ENCODE data around the gene RNASEH2B.

The RNASEH2B gene, protein sequence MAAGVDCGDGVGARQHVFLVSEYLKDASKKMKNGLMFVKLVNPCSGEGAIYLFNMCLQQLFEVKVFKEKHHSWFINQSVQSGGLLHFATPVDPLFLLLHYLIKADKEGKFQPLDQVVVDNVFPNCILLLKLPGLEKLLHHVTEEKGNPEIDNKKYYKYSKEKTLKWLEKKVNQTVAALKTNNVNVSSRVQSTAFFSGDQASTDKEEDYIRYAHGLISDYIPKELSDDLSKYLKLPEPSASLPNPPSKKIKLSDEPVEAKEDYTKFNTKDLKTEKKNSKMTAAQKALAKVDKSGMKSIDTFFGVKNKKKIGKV

DNA sequence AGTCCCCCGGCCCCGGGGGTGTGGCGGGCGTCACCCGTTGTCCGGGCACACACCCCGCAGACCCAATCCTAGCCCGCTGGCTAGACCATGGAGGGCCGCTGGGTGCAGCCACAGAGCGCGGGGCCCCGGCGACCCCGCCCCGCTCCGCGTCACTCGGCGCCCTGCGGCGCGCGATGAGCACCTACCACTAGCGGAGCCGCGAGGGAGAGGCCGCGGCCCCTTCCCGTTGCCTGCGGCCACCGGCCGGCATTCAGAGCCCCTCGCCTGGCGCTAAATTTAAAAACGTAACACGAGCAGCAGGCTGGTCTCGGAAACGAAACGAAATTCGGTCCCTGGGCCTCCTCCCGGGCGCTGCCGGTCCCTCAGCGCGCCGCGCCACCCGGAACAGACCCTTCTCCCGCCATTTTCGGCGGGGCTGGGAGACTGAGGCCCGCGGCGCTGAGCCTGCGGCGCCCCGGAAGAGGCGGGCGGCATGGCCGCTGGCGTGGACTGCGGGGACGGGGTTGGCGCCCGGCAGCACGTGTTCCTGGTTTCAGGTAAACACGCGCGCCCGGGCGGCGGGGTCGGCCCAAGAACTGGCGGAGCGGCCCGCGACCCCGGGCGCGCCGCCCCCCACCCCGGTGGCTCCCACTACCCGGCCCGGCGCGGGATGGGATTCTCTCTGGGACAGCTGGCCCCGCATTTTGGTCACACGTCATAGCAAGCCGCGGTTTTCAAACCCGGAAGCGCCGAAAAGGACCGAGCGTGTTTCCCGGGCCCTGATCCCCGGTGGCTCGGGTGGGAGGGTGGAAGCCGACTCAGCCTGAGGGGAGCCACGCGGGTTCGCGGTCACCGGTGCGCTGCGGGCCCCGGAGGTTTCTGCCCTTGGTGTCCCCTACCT, at the start of gene RNASEH2B:
TSS of gene RNASEH2B (plus strand) at position 187 of the 880 bp plus-strand sequence. CDS start at position 473, 286 bp downstream.
- peak; percentile 81 for DNase-seq
- in situ Hi-C loops (cut with MboI; ENCODE audit: low pct_unique_long_range_greater_than_20kb, low sequenced_read_pairs), result loop anchor here (25.0 kb wide), 1 partner anchor 923 kb away; the partner anchor contains the start of gene TRIM13

DNA sequence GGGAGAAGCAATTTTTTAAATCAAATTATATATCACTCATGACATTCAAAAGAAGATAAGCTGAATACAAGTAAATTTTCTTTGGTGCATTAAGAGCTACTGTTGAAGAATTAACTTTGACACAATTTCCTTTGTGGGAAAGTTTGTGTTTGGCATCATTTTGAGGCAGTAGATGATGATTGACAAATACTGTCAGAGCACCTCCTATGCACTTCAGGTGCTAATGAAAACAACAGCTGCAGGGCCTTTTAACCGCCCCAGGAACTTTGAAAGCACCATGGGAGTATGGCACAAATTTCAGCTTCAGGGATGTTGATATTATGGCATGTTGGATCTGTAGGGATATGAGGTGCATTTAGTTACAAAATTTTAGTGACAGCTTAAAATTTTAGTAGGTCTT, 45.1 kb upstream of the RNASEH2B start:
- in situ Hi-C loops (cut with MboI; ENCODE audit: low pct_unique_long_range_greater_than_20kb, low sequenced_read_pairs), result no loop called here
- no peak for DNase-seq

DNA sequence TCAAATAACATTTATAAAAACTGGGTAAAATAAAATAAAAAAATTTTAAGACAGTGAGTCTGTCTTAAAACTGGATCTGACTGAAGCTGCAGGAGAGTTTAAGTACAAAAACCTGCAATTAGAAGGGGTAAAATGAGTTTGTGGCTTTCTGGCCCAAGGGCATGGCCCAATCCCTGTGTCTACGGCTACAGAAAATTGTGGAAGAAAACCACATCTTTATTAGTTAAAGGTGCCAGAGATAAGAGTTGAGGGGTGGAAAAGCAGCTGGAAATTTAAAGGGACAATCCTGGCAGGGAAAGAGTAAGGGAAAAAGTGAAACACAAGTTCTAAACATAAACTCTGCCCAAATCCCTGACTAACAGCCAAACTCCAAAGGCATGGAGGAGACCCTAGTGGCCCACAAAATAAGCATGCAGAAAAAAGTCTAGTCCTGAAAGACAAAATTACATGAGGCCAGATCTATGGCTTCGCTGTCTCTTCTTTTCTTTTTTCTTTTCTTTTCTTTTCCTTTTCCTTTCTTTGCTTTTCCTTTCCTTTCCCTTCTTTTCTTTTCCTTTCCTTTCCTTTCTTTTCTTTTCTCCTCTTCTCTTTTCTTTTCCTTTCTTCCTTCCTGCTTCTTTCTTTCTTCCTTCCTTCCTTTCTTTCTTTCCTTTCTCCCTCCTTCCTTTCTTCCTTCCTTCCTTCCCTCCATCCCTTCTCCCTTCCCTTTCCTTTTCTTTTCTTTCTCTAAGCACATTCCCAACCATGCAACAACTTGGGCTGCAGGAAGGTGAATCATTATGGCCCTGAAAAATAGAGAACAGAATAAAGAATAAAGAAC, 42.6 kb upstream of the RNASEH2B start:
- in situ Hi-C loops (cut with MboI; ENCODE audit: low pct_unique_long_range_greater_than_20kb, low sequenced_read_pairs), result no loop called here
- no peak for DNase-seq

DNA sequence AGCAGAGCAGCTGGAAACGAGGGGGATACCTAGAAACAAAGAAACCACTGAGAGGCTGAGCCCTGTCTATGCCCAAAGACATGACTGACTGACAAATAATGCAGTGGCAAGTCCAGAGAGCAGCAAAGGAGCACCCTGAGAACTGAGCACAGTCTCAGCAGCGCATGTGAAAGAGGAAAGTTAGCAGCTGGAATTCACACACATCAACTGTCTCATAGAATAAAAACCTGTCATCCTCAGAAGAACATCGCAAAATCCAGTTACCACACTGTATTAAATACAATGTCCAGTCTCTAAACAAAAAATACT, 42.0 kb upstream of the RNASEH2B start:
- no peak for DNase-seq
- in situ Hi-C loops (cut with MboI; ENCODE audit: low pct_unique_long_range_greater_than_20kb, low sequenced_read_pairs), result no loop called here

DNA sequence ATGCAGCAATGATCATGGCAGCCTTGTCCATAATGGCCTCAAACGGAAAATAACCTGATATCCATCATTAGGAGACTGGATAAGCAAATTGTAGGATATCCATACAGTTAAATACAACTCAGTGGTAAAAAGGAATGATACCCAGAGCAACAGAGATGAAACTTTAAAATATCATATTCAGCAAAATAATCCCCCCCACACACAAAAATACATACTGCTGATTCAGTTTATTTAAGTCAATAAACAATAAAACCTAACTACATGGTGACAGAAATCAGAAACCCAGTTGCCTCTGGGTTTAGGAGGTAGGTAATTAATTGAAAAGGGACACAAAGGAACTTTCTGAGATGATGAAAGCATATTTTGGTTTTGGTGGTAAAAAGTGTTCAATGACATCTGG, 38.2 kb upstream of the RNASEH2B start:
- in situ Hi-C loops (cut with MboI; ENCODE audit: low pct_unique_long_range_greater_than_20kb, low sequenced_read_pairs), result no loop called here
- DNase-seq, result no peak

DNA sequence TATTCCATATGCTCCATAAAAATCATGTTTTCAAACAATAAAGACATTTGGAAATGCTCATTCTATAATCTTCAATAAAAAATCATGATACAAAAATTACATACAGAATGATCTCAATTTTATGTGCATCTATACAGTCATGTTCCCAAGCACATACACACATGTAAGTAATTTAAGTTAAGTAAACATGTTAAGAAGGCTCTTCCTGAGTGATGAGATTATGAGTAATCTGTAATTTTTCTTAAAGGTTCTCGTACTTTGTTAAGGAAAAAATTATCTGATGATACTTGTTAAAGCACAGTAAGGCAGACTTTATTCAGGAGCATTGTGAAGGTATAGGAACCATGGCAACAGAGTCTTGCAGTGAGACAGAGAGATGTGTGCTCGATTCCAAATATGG, 36.1 kb upstream of the RNASEH2B start:
- in situ Hi-C loops (cut with MboI; ENCODE audit: low pct_unique_long_range_greater_than_20kb, low sequenced_read_pairs), result no loop called here

DNA sequence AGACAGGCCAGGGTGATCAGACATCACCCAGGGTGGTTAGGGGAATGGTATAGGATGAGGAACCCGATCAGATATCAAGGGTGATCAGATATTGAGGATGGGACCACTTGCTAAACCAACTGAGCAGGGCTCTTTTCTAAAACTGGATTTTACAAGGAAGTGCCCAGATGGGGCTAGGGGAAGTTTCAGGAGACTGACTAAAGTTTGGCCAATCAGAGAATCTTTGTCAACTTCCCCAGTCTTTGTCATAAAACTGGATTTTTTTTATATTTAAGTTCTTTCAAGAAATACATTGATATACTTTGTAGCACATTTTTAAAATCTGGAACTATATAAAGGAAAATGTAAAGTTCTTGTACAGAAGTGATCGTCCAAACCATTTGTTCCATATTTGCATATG, 35.6 kb upstream of the RNASEH2B start:
- in situ Hi-C loops (cut with MboI; ENCODE audit: low pct_unique_long_range_greater_than_20kb, low sequenced_read_pairs), result no loop called here
- DNase-seq, result no peak

More for the DNA sequence above, 36.1 kb upstream of the RNASEH2B start:
- DNase-seq, result no peak

DNA sequence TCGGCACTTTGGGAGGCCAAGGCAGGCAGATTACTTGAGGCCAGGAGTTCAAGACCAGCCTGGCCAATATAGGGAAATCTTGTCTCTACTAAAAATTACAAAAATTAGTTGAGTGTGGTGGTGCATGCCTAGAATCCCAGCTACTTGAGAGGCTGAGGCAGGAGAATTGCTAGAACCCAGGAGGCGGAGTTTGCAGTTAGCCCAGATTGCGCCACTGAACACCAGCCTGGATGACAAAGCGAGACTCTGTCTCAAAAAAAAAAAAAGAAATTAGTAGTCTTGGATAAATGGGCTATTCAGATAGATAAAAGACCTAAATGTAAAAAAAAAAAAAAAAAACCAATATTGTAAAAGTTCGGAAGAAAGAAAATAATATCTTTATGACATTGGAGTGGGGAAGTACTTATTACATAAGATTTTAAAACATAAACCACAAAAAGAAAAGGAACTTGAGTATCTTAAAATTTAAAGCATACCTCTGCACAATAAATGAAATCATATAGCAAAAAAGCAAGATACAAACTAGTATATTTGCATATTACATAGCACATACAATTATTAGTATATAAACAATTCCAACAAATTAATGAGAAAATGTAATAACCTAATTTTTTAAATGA, 26.7 kb upstream of the RNASEH2B start:
- in situ Hi-C loops (cut with MboI; ENCODE audit: low pct_unique_long_range_greater_than_20kb, low sequenced_read_pairs), result no loop called here
- DNase-seq, result no peak

DNA sequence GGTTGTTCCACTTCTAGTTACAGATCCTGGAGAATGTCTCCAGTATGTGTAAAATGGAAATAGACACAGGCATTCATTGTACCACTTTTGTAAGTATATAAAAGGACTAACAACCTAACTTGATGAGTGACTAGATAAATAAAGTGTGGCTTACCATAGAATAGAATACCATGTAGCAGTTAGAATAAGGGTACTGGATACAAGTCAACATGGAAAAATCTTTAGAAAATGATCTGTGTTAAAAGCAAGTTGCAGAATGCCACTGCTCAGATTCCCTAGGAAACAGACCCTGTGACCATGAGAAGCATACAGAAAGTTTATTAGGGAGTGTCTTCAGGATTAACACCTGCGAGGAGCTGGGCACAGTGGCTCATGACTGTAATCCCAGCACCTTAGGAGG, 25.9 kb upstream of the RNASEH2B start:
- in situ Hi-C loops (cut with MboI; ENCODE audit: low pct_unique_long_range_greater_than_20kb, low sequenced_read_pairs), result no loop called here
- DNase-seq, result no peak

DNA sequence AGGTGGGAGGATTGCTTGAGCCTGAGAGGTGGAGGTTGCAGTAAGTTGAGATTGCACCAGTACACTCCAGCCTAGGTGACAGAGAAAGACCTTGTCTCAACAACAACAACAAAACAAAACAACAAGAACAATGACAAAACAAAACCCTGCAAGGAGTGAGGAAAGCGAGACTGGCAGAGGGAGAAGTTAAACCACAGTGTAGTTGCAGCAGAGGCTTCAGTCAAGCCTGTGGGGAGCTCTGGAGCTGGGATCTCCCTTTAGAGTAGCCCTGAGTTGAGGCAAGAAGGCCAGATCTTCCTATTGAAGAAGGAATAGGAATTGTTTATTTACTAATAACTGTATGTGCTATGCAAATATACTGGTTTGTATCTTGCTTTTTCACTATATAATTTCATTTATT, 25.3 kb upstream of the RNASEH2B start:
- DNase-seq, result no peak
- in situ Hi-C loops (cut with MboI; ENCODE audit: low pct_unique_long_range_greater_than_20kb, low sequenced_read_pairs), result no loop called here

DNA sequence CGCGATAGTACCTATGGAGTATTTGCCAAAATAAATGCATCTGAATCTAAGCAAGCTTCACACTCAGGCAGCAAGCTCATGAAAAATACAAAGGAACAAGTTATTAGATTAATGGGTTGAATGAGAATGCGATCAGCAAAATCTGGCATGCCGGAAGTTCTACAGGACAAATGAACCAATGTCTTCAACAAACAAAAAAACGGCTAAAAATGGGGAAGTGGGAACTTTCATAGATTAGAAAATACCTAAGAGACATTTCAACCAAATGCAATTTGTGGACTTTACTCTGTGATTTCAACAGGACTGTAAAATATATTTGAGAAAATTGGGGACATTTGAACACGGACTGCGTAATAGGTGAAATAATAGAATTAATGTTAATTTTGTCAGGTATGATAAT, 22.4 kb upstream of the RNASEH2B start:
- no peak for DNase-seq
- in situ Hi-C loops (cut with MboI; ENCODE audit: low pct_unique_long_range_greater_than_20kb, low sequenced_read_pairs), result no loop called here

DNA sequence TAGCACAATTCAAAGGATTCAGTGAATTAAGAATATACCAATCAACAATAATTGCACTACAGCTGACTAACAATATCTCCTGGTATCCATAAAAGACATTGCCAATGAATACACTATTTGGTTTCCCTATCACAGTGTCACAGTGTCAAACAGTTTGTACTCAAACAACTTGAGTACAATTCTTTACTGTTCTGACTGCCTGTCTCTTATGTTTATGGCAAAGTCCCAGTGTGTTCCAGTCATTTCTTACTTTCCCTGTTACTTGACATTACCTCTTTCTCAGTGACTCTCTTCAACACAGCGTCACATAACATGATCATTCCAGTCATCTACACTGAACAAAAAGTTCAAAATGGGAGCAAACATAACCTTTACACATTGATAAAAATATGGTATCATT, 21.2 kb upstream of the RNASEH2B start:
- no peak for DNase-seq
- in situ Hi-C loops (cut with MboI; ENCODE audit: low pct_unique_long_range_greater_than_20kb, low sequenced_read_pairs), result no loop called here

DNA sequence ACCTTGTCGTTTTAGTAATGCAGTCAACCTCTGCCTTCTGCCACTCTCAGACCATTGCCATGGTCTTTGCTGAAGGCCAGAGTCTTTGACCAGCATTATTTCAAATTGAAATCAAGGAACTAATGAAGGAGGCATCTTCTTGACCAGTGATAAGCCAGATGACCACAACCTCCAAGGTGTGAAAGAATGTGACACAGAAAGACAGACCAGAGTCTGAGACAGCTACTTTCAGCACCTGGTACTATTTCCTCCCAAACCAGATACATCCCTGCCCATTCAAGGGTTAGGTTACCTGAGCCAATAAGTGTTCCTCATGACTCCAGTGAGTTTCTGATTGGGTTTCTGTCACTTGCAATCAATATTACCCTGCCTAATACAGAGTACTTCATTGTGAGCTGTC, 20.3 kb upstream of the RNASEH2B start:
- DNase-seq, result no peak
- in situ Hi-C loops (cut with MboI; ENCODE audit: low pct_unique_long_range_greater_than_20kb, low sequenced_read_pairs), result no loop called here

DNA sequence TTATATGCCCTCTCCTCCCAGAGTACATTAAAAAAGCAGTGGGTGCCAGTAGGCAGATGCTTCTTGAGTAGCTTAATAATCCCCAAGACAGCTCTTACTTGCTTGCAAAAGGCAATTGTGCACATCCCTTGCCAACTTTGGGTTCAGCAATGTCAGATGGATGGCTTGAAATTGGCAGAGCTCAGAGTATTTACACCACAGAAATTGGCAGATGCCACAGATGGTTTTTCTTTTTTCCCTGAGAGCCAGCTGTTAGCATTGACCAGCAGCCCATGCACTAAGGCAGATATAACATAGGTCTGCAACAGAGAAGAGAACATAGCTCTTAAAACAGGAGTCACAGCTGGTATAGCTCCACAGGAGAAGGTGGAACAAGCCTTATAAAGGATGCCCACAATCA, 18.4 kb upstream of the RNASEH2B start:
- DNase-seq, result no peak
- in situ Hi-C loops (cut with MboI; ENCODE audit: low pct_unique_long_range_greater_than_20kb, low sequenced_read_pairs), result no loop called here

DNA sequence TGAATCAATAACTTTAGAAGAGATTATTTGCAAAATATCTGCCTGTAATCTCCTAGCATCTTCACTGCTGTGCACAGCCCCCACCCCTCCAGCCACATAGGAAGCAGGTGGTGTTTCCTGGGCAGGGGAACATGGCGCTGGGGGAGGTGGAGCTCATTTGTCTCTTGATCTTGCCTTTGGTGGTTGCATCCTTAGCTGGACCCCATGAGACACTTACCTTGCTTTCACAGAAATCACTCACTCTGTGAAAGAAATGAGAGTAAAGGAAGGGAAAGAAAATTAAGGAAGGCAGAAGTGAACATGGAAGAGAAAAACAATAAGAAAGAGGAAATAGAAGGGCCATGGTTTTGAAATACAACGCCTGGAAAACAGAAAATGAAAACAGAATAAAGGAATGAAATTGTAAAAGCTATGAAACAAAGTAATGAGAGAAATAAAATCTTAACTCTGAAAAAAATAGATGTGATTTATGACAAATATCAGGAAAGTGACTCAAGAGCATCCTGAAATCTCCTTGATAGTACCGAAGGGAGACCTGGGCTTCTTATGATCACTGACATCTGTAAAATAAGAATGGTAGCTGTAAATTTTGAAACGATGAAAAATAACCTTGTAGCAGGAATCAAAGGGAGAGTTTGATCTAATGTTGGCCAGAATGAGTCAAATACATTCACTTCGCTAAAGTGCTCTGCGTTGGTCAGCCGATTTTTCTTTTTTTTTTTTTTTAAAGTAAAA, 17.2 kb upstream of the RNASEH2B start:
- DNase-seq, result peak; percentile 75
- in situ Hi-C loops (cut with MboI; ENCODE audit: low pct_unique_long_range_greater_than_20kb, low sequenced_read_pairs), result no loop called here

DNA sequence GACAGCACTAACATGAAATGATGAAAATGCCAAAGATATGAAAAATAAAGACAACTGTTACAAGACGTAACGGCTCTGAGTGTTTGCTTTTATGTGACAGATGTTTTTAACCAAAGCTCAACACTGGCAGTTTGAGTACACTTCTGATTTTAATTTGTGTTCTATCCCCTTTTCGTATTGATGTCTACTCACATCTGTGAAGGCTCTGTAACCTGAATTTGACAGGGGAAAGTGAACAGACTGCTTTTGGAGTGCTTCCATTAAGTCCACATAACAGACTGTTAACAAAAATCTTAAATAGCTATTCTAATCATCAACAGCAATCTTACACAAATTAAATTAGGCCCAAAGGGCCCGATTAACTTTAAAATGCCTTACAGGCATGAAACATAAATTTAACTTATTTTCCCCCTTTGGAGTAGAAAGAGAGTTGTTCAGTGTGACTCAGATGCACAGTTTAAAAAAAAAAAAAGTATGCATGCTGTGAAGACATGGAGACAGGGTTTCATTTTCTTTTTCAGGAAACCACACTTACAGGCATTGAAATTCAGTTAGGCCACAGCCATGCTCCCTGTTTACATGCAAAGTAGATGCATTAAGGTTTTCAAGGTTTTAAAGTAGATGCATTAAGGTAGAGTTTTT, 16.3 kb upstream of the RNASEH2B start:
- in situ Hi-C loops (cut with MboI; ENCODE audit: low pct_unique_long_range_greater_than_20kb, low sequenced_read_pairs), result no loop called here
- peak; percentile 77 for DNase-seq

DNA sequence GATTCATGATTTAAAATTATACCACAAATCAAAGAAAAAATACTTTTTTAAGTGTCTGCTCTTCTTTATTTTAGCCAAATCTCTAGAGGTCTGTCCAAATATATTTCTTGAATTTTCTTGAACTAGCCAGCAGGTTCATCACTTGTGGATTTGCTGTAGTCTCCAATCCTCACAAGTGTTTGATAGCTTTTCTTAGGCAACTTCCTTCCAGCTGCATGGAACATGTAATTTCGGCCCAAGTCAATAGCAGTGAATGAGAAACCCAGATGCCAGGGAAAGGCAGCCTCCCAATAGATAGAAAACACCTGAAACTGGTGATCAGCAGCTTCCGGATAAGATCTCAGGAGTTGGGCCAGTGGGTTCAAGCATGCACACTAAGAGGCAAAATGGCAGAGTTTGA, 15.6 kb upstream of the RNASEH2B start:
- in situ Hi-C loops (cut with MboI; ENCODE audit: low pct_unique_long_range_greater_than_20kb, low sequenced_read_pairs), result no loop called here
- peak; percentile 45 for DNase-seq

DNA sequence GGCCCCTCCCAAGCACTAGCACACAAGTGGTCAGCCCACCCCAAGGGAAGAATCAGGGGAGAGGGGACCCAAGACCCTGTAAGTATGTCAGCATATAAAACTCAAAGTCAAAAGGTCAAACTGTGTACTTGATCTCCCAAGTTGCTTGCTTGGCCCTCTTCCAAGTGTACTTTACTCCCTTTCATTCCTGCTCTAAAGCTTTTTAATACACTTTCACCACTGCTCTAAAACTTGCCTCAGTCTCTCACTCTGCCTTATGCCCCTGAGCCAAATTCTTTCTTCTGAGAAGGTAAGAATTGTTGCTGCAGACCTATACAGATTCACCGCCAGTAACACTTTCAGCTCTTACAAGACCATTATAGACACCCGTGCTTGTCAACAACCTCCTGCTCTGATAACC, 15.1 kb upstream of the RNASEH2B start:
- in situ Hi-C loops (cut with MboI; ENCODE audit: low pct_unique_long_range_greater_than_20kb, low sequenced_read_pairs), result no loop called here
- no peak for DNase-seq

All from KBM-7 (cell line).